Suprapubic skin (tissue), 4 donors: ENCODE results near the gene RARB.

ENCODE experiments used
- CTCF ChIP-seq, 2 donors: fragments of 200-600 bp in 1 of 2; fragments of 450-650 bp in 1 of 2; sonication (generic) in 1 of 2; IDR thresholded peaks; one replicate each; pipeline ENCODE4 v1.5.1; 2016 to 2019; ENCODE audit warnings: antibody characterized with exemption in 2 of 2, mild to moderate bottlenecking in 1 of 2, moderate library complexity in 1 of 2
- POLR2A ChIP-seq, 2 donors: fragments of 450-650 bp; IDR thresholded peaks; one replicate each; pipeline ENCODE4 v1.6.1; 2017; ENCODE audit warnings: antibody characterized with exemption in 2 of 2, mild to moderate bottlenecking in 2 of 2, moderate library complexity in 2 of 2
- POLR2AphosphoS5 ChIP-seq, 3 donors: sonication (generic); formaldehyde crosslinking; IDR thresholded peaks; one replicate each; pipeline ENCODE4 v1.6.1; 2017; ENCODE audit warnings: antibody characterized with exemption in 3 of 3

- TF ChIP-seq CTCF (IDR thresholded peaks at IDR 0.05) (no peak), POLR2A (IDR thresholded peaks at IDR 0.05) (no peak), POLR2AphosphoS5 (IDR thresholded peaks at IDR 0.05) (no peak)
Measured at GRCh38 chr3:25471081-25471768, 43.2 kb downstream of the RARB start.
